GM18520 (cell line): Measurements from ENCODE around the gene XAGE2.
"Not testable (repeated sequence)": the region's sequence is repeated elsewhere in the genome, so short reads cannot be mapped to it uniquely, and the experiment has no call there.

Experiments
- ATAC-seq: cut with Tn5 transposase; IDR thresholded peaks from one replicate; pipeline ENCODE4 v1.9.1; 2021; ENCODE audit not compliant: unreplicated experiment

XAGE2 gene, protein sequence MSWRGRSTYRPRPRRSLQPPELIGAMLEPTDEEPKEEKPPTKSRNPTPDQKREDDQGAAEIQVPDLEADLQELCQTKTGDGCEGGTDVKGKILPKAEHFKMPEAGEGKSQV

DNA sequence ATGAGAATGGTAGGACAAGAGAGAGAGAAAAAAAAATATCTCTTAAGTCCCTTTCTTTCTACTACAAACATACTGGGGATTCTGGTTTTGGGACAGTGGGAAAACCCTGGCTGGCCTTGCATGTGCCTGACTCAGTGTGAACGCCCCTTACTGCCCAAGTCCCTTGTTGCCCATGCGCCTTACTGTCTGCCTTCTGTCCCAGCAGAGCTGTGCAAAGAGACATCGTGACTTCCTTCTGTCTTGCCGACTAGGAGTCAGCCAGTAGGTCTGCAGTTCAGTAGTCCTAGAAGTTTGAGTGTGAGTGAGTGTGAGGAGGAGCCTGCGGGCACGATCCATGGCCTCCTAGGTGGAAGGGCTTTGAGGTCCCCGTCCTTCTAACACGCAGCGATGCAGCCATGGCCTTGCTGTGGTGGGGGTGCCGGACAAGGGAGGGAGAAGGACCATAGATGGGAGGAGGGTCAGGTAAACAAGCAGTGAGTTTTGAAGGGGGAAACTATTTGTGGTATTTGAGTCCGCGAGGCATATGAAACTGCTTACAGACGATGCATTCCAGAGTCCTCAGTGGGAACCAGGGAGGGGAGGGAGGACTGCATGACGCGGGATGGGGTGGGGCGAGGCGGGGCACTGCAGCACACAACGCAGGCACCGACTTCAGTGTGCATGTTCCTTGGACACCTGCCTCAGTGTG is at the start of gene XAGE2:
Gene XAGE2 (plus strand): TSS at position 654 of the 688 bp plus-strand sequence. CDS start 994 bp downstream, outside the sequence.
- no peak for ATAC-seq

DNA sequence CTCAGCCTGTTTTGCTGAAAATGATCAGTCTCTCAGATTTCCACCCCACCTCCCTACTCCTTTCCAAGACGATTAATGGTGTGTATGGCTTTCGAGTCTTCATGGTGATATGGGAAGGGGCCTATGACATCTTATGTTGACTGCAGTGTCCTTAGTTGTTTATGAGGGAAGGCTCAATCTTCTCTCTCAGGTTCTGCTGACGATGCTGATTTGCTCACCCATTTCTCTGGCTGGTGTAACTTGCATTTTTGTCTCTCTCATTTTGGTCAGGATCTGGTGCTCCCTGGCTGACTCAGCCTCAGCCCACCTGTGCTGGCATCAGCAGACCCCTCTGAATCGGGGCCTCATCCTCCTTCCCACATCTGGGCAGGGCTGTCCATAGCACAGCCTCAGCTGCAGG is 31.4 kb upstream of the XAGE2 start:
- ATAC-seq = no peak

DNA sequence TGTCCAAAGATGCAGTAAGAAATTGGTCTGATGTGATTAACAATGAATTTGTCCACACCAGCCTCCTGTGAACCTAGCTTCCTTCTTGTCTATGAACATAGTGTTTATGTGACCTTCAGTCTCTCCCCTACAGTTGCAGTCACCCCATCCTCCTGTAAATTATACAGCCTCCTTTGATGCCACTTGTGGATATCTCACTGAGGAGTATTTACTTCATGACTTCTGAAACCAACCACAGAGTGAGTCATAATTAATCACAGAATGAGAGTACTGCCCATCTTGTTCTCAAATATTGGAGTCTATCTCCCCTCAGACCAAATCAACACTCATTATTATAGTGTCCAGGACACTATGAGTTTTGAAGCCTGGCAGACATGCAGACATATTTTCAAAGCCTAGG is 27.3 kb upstream of the XAGE2 start:
- ATAC-seq = no peak

DNA sequence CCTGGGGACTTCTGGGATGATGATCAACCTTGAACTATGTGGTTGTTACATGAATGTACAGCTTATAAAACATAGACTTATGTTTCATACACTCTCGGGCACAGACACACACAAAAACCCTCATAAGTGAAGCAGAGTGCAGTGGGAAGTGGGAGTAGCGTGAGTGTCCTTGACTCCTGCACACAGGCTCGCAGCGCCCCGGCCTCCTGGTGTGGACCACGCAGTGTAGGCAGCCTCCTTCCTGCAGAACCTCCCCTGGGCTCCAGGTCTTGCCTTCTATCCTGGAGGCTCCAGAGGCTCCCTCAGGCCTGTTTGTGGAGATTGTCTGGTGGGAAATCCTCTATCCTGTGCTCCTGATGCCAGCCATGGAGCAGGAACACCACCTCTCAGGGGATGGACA is 25.7 kb upstream of the XAGE2 start:
- ATAC-seq = not testable (repeated sequence)

DNA sequence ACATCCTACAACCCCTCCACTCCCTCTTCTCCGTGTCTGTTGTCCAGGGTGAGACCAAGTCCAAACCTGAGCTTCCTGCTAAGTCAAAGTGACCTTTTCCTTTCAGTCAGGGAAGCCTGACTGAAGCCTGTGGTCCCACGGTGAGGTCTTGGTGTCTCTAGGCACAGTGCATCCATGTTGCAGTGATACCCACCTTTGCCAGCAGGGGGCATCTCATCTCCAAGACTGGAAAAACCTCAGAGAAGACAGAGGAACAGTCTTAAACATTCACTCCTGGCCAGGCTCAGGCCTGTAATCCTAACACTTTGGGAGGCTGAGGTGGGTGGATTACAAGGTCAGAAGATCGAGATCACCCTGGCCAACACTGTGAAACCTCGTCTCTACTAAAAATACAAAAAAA is 23.4 kb upstream of the XAGE2 start:
- not testable (repeated sequence) for ATAC-seq

DNA sequence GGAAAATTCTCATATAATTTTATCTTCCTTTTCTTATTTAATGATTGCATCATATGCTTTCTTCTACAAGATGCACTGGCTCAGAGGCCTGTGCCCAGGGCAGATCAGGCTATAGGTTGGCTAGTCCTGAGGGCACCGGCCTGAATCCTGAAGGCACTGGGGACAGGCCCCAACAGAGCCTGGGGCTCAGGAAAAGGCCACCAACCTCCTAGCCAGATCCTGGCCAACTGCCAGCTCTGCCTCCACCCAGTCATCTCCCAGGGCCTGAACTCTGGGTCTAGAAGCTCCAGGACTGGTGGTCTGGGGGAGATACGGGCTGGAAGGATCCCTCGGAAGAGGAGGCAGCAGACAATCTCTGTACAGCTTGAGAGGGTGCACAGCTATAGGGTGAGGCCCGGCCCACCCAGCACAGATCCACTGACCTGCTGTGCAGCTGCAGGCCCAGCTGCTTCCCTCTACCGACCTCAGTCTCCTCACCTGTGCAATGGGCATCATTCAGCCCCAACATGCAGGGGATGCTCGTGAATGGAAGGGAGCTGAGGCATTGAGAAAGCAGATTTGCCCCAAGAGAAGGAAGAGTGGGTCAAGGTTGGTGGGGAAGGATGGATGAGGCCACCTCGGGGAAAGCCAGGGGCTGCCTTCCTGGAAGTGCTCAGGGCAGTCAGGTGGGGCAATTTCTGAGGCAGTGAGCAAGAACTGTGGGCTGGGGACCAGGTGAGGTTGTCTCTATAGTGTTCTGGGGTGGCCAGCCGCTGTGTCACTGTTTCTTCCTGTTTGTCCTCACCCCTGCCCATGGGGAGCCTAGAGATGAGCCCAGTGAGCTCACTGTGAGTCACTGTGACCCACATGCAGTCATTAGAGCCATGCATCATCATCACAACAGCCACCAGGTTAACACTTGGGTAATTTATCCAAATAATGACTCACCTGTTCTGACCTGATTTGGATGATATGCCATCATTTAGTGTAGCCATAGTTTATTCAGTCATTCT is 22.4 kb upstream of the XAGE2 start:
- ATAC-seq = no peak

DNA sequence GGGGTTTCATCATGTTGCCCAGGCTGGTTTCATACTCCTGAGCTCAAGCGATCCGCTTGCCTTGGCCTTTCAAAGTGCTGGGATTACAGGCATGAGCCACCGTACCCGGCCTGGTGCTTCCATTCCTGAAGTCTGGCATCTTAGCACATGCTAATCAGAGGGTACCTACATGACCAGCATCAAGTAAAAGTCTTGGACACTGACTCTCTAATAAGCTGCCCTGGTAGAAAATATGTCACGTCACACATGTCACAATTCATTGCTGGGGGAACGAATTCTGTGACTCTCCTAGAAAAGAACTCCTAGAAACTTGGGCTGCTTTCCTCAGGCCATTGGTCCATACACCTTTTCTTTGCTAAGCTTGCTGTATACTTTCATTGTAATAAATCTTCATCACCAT is 19.1 kb upstream of the XAGE2 start:
- ATAC-seq = no peak

DNA sequence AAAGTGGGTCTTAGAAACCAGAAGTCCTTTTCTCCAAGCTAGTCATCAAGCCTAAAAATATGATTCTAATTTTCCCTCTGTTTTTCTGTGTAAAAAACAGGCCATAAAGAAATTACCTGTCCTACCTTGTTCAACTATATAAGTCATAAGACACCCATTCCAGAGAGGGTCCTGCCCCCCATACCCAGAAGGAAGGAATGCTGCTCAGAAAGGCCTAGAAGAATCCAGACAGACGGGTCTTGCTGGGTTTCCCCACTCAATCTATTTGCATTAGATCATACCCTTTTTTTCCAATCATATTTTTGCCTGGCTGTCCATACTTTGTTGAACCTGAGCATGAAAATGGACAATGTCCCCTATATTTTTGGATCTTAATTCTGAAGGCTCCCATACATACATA is 16.3 kb upstream of the XAGE2 start:
- ATAC-seq = no peak

DNA sequence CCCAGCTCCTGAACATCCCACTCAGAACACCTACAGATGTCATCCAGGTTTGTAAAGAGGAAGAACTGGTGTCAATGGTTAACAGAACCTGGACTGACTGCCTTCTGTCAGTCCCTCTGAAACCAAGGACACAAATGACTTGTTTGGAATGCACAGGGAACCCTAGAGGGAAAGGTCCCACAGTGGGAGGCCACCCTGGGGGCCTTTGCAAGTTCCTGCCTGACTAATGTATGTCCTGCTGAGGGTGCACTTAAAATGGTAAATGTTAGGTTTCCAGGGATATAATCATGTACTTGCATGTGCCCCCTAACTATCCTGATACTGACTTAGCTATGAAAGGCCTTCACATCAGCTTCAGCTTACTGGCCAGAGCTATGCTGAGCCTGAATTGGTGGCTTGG is 15.0 kb upstream of the XAGE2 start:
- ATAC-seq = no peak

DNA sequence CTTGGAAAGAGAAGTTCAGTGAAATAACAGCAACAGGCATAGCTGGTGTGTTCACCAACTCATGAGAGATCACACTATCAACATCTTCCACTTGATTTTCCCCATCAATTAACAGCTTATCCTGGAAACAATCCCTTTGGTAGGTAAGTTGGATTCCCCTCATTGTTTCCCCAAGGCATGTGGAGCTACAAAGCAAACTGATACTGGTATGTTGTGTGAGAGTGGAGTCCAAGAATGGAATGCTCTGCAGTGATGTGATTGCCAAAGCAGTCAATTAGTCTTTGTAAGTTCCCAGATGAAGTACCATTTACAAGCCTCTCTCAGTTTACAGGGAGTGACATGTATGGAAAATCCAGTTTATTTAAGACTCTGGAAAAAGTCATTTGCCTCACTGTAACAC is 13.7 kb upstream of the XAGE2 start:
- ATAC-seq = no peak

DNA sequence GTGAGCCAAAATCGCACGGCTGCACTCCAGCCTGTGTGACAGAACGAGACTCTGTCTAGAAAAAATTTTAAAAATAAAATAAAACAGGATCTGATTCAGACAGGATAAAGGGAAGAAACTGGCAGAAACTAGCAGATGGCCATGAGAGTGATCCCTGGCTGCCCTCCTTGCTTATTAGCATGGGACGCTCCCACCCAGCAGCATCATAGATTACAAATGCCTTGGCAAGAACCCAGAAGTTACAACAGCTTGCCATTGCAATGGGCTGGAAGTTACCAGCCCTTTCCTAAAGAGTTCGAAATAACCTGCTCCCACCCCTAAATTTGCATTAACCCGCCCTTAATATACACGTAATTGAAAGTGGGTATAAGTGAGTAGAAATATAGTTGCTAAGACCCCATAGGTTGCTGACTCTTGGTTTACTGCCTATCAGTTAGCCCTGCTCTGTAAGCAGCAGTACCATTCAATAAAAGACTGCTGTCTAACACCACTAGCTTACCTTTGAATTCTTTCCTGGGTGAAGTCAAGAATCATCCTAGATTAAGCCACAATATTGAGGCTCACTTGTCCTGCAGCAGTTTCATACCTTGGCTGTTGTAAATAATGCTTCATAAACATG is 9.1 kb upstream of the XAGE2 start:
- no peak for ATAC-seq

DNA sequence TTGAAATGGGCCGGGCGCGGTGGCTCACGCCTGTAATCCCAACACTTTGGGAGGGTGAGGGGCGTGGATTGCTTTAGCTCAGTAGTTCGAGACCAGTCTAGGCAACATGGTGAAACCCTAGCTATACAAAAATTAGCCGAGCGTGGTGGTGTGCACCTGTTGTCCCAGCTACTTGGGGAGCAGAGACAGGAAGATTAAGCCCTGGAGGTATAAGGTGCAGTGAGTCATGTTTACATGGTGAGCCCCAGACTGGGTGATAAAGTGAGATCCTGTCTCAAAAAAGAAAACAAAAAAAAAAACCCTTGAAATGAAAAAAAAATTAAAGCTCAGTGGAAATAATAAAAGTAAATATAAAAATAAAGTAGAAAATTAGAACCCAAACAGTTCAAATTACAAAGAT is 6.9 kb upstream of the XAGE2 start:
- ATAC-seq = no peak

DNA sequence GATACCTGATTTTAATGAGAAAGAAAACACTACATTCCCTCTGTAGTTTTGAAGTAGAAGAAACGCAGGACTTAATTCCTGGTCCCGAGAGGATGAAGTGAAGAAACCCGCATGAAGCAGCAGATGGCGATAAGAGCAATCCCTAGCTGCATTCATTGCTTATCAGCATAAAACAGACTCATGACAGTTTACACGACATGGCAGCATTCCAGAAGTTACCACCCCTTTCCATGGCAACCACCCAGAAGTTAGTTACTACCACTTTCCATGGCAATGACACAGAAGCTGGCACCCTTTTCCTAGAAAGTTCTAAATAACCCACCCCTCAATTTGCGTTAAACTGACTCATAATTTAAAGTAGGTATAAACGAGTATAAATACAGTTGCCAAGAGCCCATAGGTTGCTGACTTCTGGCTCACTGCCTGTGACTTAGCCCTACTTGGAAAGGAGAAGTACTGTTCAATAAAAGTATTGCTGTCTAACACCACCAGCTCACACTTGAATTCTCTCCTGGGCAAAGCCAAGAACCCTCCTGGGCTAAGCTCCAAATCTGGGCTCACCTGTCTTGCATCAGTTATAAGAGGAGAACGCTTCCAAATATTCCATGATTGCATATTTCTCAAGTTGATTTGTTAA is 5.5 kb upstream of the XAGE2 start:
- no peak for ATAC-seq

DNA sequence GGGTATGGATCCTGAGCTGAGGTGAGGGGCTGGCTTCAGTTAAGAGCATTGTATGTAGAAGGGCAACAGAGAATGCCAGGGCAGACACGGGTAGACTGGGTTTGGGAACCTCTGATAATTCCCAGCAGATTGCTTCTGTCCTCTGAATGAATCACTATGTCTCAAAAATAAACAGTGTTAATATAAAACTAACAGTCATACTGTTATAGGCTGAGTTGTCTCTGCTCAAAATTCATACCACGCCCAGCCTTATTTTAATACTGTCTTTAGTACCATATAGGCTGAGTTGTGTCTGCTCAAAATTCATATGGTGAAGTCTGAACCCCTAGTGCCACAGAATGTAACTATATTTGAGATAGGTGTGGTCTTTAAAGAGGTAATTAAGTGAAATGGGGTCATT is 10.0 kb downstream of the XAGE2 start:
- no peak for ATAC-seq

DNA sequence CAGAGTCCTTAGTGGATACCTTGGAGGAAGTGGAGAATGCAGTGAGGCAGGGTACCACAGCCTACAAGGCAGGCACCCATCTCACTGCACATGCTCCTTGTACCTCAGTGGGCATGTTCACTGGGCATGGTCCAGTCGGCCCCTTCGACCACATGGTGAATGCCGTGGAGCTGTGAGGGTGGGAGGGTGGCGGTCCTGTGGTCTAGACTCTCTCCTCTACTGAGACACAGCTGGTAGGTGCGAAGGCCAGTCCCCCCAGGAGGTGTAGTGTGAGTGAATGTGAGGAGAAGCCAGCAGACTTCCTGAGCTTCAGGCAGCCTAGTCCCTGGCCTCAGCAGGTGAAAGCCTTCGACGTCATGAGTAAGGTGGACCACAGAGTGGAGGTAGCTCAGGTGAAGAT is 12.2 kb downstream of the XAGE2 start:
- no peak for ATAC-seq

DNA sequence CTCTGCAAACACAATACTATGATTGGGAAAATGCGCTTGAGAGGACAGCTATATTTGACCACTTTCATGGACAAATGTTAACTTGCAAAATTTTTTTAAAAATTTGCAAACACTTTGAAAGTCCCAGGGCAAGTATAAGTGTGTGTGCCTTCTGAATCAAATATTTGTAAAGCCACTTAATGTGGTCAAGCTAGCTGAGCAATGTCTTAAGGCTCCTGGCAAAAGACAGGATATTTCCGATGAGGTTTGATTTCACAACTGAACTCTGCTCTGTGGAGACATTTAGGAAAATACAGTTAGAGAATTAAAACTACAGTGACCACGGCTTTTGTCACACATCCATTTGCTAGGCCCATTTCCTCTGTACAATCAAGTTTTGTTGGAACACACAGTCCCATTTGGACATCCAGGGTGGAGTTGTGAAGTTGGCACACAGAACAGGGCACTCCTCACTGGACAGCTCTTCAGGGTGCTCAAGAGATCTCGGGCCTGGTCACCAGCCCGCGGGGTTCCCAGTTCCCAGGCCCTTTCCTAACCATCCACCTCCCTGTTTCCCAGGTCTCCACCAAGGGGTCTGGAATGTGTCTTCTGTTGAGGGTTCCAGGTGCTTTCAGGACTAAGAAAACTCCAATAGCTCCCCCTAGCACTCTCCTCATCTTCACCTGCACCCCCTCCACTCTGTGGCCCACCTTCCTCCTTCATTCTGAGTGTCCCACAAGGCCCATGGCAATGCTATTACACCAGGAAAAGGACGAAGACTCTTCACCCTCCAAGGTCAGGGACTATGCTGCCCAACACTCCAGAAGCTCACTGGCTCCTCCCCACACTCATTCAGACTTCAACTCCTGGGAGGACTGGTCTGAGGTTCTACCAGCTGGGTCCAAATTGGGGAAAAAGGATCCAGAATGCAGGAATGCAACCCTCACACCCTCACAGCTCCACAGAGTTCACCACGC is 41.9 kb downstream of the XAGE2 start:
- no peak for ATAC-seq

DNA sequence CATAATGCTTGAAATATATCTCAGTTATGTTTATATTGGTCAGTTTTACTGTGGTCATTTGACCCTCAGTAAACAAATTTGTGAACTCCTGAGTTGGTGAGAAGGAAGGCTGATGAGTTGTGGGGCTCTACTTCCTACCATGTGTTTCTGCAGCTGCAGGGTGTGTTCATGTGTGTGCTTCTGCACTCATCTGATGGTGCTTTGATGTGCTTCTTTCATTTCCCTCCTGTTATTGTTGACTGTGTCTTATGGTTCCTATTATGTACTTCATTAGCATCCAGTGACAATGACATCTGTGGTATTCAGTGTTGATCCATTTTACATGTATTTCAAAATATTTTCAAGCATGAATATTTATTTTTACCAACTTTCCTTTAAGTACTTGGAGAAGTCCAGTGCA is 46.5 kb downstream of the XAGE2 start:
- ATAC-seq = no peak

DNA sequence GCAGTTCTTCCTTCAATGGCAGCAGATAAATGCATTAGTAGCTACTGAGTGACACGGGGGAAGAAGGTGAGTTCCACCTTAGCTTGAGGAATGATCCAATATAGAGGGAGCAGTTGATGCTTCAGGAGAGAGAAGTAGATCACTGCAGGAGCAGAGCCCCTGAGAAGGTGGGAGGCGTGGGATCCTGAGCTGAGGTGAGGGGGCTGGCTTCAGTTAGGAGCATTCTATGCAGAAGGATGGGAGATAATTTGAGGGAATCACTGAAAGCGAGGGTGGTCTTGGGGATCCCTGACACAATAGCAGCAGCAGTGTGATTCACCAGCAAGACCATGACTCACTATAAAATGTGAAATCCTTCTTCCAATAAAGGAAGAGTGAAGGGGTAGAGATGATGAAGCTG is 48.0 kb downstream of the XAGE2 start:
- no peak for ATAC-seq

DNA sequence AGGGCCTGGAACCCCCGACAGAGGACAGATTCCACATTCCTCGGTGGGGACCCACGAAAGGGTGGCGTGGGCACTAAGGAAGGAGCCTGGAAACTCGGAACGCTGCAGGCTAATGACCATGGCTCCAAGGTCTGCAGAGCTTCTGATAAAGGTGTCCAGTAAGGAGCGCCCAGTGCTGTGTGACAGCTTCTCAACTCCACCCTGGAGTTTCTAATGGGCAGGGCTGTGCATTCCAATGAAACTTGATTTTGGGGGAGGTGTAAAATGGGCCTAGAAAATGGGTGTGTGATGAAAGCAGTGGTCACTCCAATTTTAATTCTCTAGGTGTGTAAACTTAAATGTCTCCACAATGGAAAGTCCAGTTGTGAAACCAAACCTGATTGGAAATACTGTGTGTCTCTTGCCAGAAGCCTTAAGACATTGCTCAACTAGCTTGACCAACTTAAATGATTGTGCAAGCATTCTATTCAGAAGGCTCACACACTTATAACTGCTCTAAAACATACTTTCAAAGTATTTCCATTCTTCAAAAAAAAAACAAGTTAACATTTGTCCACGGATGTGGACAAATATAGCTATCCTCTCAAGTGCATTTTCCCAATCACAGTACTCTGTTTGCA is 52.1 kb downstream of the XAGE2 start:
- ATAC-seq = no peak

DNA sequence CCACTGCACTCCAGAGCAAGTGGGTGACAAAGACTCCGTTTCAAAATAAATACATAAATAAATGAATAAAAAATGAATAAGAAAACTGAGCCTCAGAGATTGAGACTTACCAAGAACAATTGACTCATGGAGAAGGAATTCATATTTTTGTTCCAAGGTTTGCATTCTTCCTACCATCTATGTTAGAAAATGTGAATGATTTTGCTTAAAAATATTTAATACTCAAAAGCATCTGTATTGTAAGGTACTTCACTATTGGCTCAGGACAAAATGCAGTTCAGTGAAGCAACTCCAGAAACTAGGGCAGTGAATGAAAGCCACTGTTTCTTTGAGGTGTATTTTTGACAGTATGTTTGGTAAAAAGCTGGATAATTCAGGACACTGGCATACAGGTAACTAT is 54.1 kb downstream of the XAGE2 start:
- no peak for ATAC-seq
